HEK293T (cell line): ENCODE results near the gene NOCT.

Experiments
- FOXM1 ChIP-seq: fragments of 450-650 bp; IDR thresholded peaks from 2 replicates; pipeline ENCODE4 v1.6.1; 2017; ENCODE audit warnings: mild to moderate bottlenecking, borderline replicate concordance
- HDGF ChIP-seq: fragments of 450-650 bp; IDR thresholded peaks from 2 replicates; pipeline ENCODE4 v1.6.1; 2017; ENCODE audit warnings: antibody characterized with exemption, borderline replicate concordance
- L3MBTL2 ChIP-seq: fragments of 450-650 bp; conservative IDR thresholded peaks from 2 replicates; pipeline ENCODE4 v1.6.1; 2016; ENCODE audit warnings: mild to moderate bottlenecking
- LEF1 ChIP-seq: fragments of 450-650 bp; IDR thresholded peaks from 2 replicates; pipeline ENCODE4 v1.6.1; 2017; ENCODE audit warnings: mild to moderate bottlenecking, borderline replicate concordance
- NFRKB ChIP-seq: fragments of 450-650 bp; IDR thresholded peaks from 2 replicates; pipeline ENCODE4 v1.6.1; 2016; ENCODE audit warnings: mild to moderate bottlenecking, moderate library complexity
- SP1 ChIP-seq: fragments of 450-650 bp; IDR thresholded peaks from 2 replicates; pipeline ENCODE4 v1.6.1; 2017
- SUZ12 ChIP-seq: fragments of 450-650 bp; IDR thresholded peaks from 2 replicates; pipeline ENCODE4 v1.6.1; 2016; ENCODE audit warnings: mild to moderate bottlenecking
- ZNF384 ChIP-seq: fragments of 450-650 bp; IDR thresholded peaks from 2 replicates; pipeline ENCODE4 v1.6.1; 2016
- TF ChIP-seq, protein P1 (sequence below): fragments of 450-650 bp; IDR thresholded peaks from 2 replicates; pipeline ENCODE4 v1.6.1; 2016

- TF ChIP-seq SP1 (no peak), L3MBTL2 (no peak), ZNF384 (no peak), FOXM1 (no peak), LEF1 (no peak), SUZ12 (no peak), NFRKB (no peak), HDGF (no peak)
- TF ChIP-seq, protein P1, sequence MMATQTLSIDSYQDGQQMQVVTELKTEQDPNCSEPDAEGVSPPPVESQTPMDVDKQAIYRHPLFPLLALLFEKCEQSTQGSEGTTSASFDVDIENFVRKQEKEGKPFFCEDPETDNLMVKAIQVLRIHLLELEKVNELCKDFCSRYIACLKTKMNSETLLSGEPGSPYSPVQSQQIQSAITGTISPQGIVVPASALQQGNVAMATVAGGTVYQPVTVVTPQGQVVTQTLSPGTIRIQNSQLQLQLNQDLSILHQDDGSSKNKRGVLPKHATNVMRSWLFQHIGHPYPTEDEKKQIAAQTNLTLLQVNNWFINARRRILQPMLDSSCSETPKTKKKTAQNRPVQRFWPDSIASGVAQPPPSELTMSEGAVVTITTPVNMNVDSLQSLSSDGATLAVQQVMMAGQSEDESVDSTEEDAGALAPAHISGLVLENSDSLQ: no peak
Measured at GRCh38 chr4:139036885-139037284, 21.3 kb downstream of the NOCT start.
